EH (cell line): ENCODE data around the gene THYN1.

Experiments used
- DNase-seq: peaks from one replicate; pipeline ENCODE4 v3.0.0-alpha.2; 2015; ENCODE audit warnings: low read depth

THYN1 gene

GRCh38 chr11:134248910-134249480 lies 4.2 kb downstream of the THYN1 start:
- DNase-seq: no peak

GRCh38 chr11:134246678-134247077 lies 6.5 kb downstream of the THYN1 start:
- no peak for DNase-seq

GRCh38 chr11:134246100-134246499 lies 7.1 kb downstream of the THYN1 start:
- no peak for DNase-seq

- no peak for DNase-seq
Measured at GRCh38 chr11:134245434-134245833, 7.7 kb downstream of the THYN1 start.

GRCh38 chr11:134244593-134244992 lies 8.6 kb downstream of the THYN1 start:
- DNase-seq: peak; percentile 34

- no peak for DNase-seq
Measured at GRCh38 chr11:134243913-134244312, 9.2 kb downstream of the THYN1 start.

GRCh38 chr11:134242376-134242775 lies 10.8 kb downstream of the THYN1 start:
- no peak for DNase-seq

- no peak for DNase-seq
Measured at GRCh38 chr11:134240592-134240991, 12.6 kb downstream of the THYN1 start.

- DNase-seq: no peak
Measured at GRCh38 chr11:134238956-134239355, 14.2 kb downstream of the THYN1 start.

- DNase-seq: no peak
Measured at GRCh38 chr11:134237557-134237922, 15.6 kb downstream of the THYN1 start.

- peak; percentile 58 for DNase-seq
Measured at GRCh38 chr11:134236834-134237556, 16.2 kb downstream of the THYN1 start.

- DNase-seq: no peak
Measured at GRCh38 chr11:134235399-134235798, 17.8 kb downstream of the THYN1 start.

GRCh38 chr11:134233729-134234179 lies 19.4 kb downstream of the THYN1 start:
- DNase-seq: no peak

- DNase-seq: no peak
Measured at GRCh38 chr11:134231958-134232659, 21.0 kb downstream of the THYN1 start.

GRCh38 chr11:134230339-134230738 lies 22.8 kb downstream of the THYN1 start:
- no peak for DNase-seq

- peak; percentile 40 for DNase-seq
Measured at GRCh38 chr11:134229126-134229790, 23.9 kb downstream of the THYN1 start.

- DNase-seq: peak; percentile 77
Measured at GRCh38 chr11:134228625-134229024, 24.5 kb downstream of the THYN1 start.

GRCh38 chr11:134226806-134227325 lies 26.3 kb downstream of the THYN1 start:
- peak; percentile 51 for DNase-seq

GRCh38 chr11:134224710-134225664 lies 28.2 kb downstream of the THYN1 start:
- peak; percentile 49 for DNase-seq

GRCh38 chr11:134223836-134224709 lies 29.1 kb downstream of the THYN1 start, which contains the start of the genes NCAPD3 and VPS26B:
Gene NCAPD3, minus strand, starts transcription at chr11:134223967. Its CDS starts 41 bp downstream, at chr11:134223926.
Gene VPS26B, plus strand, starts transcription at chr11:134224671. Its CDS starts 452 bp downstream, at chr11:134225123.
- DNase-seq: peak; percentile 96
